Measurements from ENCODE around the gene SEC23B.

The SEC23B gene

DNA sequence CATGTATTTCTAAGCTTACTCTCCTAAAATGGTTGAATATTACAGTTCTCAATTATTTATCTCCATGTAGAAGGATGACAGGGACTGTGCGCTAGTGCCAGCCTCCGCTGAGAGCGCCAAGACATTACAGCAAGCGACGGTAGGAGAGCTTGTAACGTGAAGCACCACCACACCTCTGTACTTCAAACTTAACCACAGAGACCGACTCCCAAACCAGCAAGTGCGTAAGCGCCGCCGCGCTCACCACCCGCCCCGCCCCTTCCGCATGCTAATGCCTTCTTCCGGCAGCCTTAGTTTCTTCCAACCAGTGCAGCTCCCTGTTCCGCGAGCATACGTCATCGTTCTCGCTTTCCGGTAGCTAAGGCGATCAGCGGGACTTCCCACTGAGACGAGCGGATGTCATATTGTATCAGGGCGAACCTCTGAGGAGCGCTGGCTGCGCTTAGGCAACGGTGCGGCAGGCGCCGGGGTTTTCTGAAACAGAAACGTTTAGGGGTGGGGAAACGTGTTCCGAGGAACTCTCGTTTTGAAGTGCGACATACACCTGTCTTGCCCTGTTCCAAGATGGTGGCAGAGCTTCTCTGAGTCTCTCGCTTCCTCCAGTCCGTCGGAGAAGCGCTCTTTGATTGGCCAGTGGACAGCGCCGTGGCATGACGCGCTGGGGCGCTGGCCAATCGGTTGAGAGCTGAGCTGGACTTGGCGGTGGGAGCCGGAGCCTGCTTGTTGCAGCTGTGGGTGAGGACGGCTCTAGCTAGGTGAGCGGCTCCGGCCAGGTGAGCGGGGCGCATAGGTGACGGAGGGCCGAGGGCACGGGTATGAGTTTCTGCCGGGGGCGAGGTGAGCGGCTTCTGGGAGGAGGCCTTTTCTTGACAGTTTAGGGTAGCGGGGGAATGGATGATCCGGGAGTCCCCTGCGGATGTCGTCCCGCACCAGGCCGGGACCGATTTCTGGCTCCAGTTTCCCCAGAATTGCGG is at the start of gene SEC23B:
Gene SEC23B (plus strand): TSS at position 723 of the 974 bp plus-strand sequence. CDS start 2,896 bp downstream, outside the sequence.
- DNase-seq (ENCODE audit: low read depth): peak; percentile 94
- TF ChIP-seq, protein P1, sequence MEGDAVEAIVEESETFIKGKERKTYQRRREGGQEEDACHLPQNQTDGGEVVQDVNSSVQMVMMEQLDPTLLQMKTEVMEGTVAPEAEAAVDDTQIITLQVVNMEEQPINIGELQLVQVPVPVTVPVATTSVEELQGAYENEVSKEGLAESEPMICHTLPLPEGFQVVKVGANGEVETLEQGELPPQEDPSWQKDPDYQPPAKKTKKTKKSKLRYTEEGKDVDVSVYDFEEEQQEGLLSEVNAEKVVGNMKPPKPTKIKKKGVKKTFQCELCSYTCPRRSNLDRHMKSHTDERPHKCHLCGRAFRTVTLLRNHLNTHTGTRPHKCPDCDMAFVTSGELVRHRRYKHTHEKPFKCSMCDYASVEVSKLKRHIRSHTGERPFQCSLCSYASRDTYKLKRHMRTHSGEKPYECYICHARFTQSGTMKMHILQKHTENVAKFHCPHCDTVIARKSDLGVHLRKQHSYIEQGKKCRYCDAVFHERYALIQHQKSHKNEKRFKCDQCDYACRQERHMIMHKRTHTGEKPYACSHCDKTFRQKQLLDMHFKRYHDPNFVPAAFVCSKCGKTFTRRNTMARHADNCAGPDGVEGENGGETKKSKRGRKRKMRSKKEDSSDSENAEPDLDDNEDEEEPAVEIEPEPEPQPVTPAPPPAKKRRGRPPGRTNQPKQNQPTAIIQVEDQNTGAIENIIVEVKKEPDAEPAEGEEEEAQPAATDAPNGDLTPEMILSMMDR (IDR thresholded peaks at IDR 0.05; ENCODE audit: low read depth, low read length, missing control alignments): no peak
- peak within 1 kb of the TSS; percentile 87 for H3K4me3 ChIP-seq (ENCODE audit: low read depth, low read length)

DNA sequence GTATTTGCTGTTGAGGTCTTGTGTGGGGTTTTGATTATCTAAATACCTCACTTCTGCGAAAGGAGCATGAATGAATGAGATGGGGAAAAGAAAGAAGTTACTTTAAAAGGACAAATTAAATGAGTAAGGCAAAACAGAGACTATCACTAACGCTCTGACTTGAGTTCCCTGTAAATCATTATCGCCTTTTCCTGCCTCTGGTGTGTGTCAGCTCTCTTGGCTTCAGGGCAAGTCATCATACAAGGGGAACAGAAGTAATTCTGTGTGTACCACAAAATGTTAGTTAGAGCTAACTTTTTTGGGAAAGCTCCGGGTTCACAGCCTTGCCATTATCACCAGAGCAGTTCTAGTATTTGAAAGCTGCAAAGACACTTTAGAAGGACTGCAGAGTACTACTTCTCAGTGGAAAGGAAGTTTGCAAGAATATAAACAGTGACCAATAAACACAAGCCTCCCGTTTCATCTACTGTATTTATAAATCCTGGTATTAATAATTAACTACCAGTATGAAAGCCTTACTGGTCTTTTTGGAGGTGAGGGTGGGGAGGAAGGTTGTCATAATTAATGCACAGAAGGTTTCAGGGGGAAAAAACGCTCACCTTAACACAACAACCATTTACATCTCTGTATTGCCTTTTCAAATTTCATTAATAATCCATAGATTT is 42.1 kb upstream of the SEC23B start:
- TF ChIP-seq, protein P1 (IDR thresholded peaks at IDR 0.05; ENCODE audit: low read depth, low read length, missing control alignments): no peak
- DNase-seq (ENCODE audit: low read depth): no peak
- H3K4me3 ChIP-seq (ENCODE audit: low read depth, low read length): no peak overlapping the region

DNA sequence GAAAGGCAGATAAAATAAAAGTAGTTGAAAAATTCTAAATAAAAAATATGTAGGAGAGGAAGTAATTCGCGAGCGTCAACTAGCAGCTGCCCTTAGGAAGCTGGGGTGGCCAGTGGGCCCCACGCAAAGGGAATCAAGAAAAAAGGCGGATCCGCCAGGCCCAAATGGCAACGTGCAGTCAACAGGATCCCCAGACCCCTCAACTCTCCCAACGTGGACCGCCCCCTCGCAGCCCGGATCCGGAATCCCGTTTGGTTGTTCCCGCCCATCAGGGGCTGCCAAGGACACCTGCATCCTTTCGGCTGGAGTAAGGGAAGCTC is 41.2 kb upstream of the SEC23B start:
- DNase-seq (ENCODE audit: low read depth): no peak
- TF ChIP-seq, protein P1 (IDR thresholded peaks at IDR 0.05; ENCODE audit: low read depth, low read length, missing control alignments): no peak

DNA sequence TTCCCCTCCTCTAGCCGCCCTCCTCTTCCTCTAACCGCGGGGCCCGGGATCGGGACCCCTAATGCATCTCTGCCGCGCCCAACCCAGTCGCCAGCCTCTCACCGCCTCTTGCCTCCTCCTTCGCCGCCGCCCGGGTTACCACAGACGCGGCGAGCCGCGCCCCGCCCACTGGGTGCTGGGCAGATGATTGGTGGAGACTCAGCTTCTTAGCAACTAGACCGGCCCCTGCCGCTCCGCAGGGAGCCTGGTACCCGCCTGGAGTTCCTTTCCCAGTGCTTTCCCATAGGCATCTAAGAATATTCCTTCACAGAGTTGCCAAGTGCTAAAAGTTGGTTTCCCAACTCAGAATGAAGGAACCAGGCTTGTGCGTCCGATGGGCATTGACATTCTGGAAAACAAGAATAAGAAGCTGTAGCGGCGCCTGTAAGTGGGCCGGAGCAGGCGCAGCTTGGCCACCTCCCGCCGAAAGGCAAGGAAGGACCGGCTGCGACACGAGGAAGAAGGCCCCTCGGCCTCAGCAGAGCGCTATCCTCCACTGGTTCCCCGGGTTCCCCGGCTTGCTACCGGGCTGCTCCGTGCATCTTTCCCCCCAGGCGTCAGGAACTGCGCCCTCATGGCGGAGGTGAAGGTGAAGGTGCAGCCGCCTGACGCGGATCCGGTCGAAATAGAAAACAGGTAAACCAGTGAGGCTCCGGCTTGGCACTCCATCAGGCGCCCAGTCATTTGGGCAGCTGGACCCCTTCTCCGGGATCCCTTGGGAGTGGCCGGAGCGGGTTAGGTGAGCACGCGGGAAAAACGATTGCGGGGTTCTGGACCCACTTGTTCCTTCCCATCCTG is 40.6 kb upstream of the SEC23B start, which contains the start of the genes DZANK1 and POLR3F:
Gene DZANK1 (minus strand): TSS at position 137 of the 837 bp plus-strand sequence. CDS start 1,672 bp downstream, outside the sequence.
Gene POLR3F (plus strand): TSS at position 497 of the 837 bp plus-strand sequence. CDS start 117 bp downstream, at position 614.
- DNase-seq (ENCODE audit: low read depth): peak; percentile 79
- TF ChIP-seq, protein P1 (IDR thresholded peaks at IDR 0.05; ENCODE audit: low read depth, low read length, missing control alignments): no peak
- H3K4me3 ChIP-seq (ENCODE audit: low read depth, low read length): peak within 1 kb of the TSS; percentile 69

More for the DNA sequence above, 41.2 kb upstream of the SEC23B start:
- H3K4me3 ChIP-seq (ENCODE audit: low read depth, low read length): peak overlapping the region; percentile 69

DNA sequence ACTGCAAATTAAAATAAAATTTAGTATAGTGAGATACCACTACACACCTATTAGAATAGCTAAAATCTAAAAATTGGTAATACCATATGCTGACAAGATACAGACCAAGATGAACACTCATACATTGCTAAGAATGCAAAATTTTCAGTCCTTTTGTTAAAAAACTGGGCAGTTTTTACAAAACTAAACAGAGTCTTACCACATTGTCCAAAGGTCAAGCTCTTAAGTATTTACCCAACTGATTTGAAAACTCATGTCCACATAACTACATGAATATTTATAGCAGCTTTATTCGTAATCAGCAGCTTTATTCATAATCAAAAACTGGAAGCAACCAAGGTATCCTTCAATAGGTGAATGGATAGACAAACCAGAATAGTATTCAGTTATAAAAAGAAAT is 30.5 kb upstream of the SEC23B start:
- TF ChIP-seq, protein P1 (IDR thresholded peaks at IDR 0.05; ENCODE audit: low read depth, low read length, missing control alignments): no peak
- no peak overlapping the region for H3K4me3 ChIP-seq (ENCODE audit: low read depth, low read length)
- no peak for DNase-seq (ENCODE audit: low read depth)

DNA sequence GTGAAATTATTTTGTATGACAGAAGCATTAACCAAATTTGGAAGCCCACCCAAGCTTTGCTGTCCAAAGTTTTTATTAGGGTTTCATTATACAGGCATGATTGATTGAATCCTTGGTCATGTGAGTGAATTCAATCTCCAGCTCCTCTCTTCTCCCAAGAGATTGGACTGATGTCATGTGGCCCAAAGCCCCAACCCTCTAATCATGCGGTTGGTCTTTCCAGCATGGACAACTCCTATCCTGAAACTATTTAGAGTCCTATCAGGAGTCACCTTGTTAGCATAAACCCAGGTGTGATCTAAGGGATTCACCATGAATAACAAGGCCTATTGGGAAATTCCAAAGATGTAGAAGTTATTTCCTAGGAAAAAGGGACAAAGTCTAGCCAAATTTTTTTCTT is 29.9 kb upstream of the SEC23B start:
- TF ChIP-seq, protein P1 (IDR thresholded peaks at IDR 0.05; ENCODE audit: low read depth, low read length, missing control alignments): no peak
- H3K4me3 ChIP-seq (ENCODE audit: low read depth, low read length): no peak overlapping the region
- DNase-seq (ENCODE audit: low read depth): no peak

Data from GM12864 (cell line).